UCSD-AML1 (cell line): ENCODE results near the gene GTF2H4.
"Not testable (repeated sequence)": the region's sequence is repeated elsewhere in the genome, so short reads cannot be mapped to it uniquely, and the experiment has no call there.

ENCODE experiments used
- DNase-seq: peaks from one replicate; lab custom pipeline; 2025; ENCODE audit not compliant: unreplicated experiment; lab: John Stamatoyannopoulos, UW

Gene GTF2H4

DNA sequence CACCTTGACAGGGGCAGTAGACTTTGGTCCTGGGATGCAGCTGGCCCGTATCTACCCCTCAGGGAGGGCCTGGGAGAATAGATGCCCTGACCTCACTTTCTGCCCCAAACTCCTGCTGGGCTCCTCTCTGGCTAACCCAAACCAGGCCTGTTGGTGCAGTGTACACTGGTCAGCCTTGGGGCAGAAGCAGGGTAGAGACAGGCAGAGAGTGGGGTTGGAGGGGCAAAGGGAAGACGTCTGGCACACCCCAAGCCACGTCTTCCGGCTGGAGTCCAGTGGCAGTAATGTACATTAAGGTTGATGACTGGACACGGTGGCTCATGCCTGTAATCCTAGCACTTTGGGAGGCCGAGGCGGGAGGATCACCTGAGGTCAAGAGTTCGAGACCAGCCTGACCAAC, 14.3 kb upstream of the GTF2H4 start:
- no peak for DNase-seq

DNA sequence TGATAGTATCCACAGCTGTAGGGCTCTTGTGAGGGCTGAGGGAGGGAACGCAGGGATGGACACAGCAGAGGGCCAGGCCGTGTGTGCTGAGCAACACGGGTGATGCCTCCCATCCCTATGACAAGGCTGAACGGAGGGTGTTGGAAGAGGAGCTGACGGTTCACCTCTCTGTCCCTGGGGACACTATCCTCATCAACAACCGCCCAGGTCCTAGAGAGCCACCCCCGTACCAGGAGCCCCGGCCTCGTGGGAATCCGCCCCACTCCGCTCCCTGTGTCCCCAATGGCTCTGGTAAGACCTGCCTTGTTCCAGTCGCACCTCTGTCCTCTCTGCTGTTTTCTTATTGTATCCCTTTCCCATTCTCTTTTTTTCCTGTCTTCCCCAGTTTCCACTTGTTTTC, 13.6 kb upstream of the GTF2H4 start:
- DNase-seq = no peak

DNA sequence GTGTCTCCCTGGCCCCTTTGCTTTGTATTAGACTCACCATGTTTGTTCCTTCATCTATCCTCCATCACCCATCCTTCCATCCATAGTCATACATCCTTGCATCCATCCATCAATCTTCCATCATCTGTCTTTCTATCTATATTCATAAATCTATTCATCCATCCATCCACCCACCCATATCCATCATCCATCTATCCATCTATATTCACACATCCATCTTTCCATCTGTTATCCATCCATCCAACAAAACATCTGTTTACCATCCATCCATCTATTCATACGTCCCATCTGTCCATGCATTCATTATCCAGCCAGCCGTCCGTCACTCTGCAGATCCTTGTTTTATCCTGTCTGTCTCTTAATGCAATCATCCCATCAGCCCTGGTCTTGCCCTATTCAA, 13.1 kb upstream of the GTF2H4 start:
- no peak for DNase-seq

DNA sequence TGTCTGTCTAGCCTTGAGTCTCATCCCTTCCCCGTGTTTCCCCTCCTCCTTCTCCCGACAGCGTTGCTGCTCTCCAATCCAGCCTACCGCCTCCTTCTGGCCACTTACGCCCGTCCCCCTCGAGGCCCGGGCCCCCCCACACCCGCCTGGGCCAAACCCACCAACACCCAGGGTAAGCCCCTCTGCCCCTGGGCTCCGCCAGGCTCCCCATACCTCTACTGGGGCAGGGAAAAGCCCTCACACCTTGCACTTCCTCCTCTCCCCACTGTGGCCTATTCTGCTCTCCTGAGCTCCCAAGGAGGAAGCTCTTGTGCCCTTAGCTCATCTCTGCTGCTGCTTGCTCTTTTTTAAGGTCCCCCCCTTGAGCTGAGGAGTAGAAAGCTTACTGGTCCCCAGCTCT, 12.7 kb upstream of the GTF2H4 start:
- DNase-seq = no peak

DNA sequence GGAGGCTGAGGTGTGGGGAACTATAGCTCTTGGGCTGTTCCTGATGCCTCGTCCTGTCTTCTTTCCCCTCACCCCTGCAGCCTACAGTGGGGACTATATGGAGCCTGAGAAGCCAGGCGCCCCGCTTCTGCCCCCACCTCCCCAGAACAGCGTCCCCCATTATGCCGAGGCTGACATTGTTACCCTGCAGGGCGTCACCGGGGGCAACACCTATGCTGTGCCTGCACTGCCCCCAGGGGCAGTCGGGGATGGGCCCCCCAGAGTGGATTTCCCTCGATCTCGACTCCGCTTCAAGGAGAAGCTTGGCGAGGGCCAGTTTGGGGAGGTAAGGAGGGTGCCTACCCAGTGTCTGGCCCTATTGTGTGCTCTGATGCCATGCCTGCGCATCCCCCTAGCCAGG, 11.5 kb upstream of the GTF2H4 start:
- DNase-seq = no peak

DNA sequence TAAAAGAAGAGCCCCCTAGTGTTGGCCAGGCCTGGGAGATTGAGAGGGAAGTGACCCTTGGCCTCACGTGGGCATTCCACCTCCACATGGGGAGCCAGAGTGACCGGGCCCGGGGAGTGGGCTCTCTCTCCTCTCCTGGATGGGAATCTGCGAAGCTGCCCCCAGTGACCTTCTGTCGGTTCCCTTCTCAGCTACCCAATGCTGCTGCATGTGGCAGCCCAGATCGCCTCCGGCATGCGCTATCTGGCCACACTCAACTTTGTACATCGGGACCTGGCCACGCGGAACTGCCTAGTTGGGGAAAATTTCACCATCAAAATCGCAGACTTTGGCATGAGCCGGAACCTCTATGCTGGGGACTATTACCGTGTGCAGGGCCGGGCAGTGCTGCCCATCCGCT, 10.1 kb upstream of the GTF2H4 start:
- DNase-seq = no peak

GRCh38 chr6:30898750-30899360, 9.2 kb upstream of the GTF2H4 start:
- DNase-seq = no peak

- no peak for DNase-seq
Measured at GRCh38 chr6:30900863-30901417, 7.1 kb upstream of the GTF2H4 start.

DNA sequence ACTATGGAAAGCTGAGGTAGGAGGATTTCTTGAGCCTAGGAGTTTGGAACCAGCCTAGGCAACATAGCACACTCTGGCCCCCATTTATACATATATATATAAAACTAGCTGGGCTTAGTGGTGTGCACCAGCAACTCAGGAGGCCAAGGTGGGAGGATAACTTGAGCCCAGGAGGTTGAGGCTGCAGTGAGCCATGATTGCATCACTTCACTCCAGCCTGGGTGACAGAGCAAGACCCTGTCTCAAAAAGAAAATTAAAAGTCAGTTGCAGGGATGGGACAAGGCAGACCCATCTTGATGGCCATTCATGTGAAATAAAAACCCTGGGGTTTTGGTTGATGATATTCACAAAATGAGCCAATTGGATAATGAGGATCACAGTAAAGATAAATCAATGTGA, 6.6 kb upstream of the GTF2H4 start:
- no peak for DNase-seq

GRCh38 chr6:30902196-30902595, 5.8 kb upstream of the GTF2H4 start:
- DNase-seq = not testable (repeated sequence)

- no peak for DNase-seq
Measured at GRCh38 chr6:30902709-30903108, 5.3 kb upstream of the GTF2H4 start.

- no peak for DNase-seq
Measured at GRCh38 chr6:30903236-30903635, 4.8 kb upstream of the GTF2H4 start.

- not testable (repeated sequence) for DNase-seq
Measured at GRCh38 chr6:30907290-30907757, 683 bp upstream of the GTF2H4 start.

DNA sequence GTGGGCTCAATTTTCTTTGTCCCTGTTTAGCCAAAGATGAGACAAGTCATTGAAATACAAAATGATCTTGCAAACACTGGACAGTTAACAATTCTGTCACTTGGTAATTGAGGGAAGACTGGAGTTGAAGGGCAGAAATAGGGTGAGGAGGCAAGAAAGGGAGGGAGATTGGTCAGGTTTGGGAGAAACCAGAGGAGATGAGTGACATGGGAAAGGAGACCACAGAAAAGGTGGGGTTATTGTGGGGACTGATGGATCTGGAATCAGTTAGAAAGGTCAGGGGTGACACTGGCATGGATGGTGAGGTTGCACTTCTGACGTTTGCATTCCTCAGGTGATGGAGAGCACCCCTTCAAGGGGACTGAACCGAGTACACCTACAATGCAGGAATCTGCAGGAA, 693 bp downstream of the GTF2H4 start:
- no peak for DNase-seq

- not testable (repeated sequence) for DNase-seq
Measured at GRCh38 chr6:30910473-30910872, 2.5 kb downstream of the GTF2H4 start.

DNA sequence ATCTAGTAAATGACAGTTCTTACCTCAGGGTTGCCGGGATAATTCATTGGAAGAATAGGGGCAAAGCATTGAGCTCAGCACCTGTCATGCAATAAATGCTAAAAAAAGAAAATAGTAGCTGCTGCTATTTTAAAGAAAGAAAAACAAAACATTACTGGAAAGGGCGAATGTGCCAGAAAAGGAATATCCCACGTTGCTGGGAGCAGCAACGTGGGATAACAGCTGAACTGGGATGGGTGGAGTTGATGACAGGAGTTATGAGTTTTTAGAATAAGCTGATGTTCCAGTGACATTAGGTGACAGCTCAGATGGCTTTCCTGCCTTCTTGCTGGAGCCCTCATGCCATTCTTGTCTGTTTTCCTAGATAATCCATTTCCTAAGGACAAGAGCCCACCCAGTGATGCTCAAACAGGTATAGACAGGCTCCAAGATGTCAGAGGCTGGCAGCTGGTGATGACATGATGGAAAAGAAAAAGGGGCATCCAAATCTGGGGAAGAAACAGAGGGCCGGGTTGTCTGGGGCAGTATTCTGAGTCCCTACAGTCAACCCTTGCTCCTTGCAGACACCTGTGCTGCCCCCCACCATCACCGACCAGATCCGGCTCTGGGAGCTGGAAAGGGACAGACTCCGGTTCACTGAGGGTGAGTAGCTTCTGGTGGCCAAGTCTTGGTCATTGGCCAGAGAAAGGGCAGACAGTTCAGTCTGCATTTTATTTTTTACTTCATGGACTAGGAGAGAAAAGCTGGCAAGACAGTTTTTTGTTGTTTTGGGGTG, 4.9 kb downstream of the GTF2H4 start:
- DNase-seq = no peak

DNA sequence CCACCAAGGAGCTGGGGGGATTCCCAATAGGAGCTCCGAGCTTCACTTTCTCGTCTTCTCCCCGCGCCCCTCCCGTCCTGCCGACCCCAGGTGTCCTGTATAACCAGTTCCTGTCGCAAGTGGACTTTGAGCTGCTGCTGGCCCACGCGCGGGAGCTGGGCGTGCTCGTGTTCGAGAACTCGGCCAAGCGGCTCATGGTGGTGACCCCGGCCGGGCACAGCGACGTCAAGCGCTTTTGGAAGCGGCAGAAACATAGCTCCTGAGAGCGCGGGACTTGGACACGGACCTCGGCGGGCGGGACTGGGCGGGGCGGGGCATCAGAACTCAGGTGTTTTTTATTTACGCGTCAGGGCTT, 5.7 kb downstream of the GTF2H4 start:
- DNase-seq = no peak

DNA sequence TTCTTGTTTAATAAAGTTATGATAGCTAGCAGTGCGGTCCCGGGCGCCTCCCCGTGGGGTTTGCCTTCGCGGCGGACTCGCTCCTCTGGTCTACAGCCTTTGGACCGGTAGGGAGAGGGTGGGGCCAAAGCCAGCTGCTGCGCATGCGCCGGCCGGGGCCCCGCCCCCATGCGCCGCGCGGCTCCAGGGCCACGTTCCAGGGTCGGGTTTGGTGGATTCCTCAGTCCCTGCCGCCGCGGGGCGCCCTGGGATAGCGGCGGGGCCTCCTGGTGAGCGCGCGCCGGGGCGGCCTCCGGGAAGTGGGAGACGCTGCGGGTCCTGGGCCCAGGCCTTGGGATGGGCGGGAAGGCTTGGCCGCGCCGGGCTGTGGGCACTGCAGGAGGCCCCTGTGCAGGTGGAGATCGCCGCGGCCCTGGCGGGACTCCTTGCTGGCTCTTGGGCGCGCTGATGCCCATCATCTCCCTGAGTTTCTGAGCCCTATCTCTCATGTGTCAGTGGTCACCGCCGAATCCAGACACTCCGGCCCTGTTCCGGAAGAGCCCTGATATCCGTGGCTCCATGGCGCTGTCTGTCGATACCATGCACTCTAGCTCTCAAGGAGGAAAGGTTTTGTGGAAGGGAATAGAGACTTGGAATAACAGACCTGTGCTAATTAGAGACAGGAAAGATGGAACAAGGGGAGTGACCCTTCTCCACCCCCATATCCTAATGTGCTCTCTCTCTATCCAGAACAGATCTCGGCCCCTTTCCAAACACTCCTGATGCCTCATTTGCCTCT, 6.3 kb downstream of the GTF2H4 start, which contains the start of gene VARS2:
Gene VARS2, plus strand, starts transcription at position 163 of the 778 bp plus-strand sequence. Its CDS starts 599 bp downstream, at position 762.
- DNase-seq = peak; percentile 93

DNA sequence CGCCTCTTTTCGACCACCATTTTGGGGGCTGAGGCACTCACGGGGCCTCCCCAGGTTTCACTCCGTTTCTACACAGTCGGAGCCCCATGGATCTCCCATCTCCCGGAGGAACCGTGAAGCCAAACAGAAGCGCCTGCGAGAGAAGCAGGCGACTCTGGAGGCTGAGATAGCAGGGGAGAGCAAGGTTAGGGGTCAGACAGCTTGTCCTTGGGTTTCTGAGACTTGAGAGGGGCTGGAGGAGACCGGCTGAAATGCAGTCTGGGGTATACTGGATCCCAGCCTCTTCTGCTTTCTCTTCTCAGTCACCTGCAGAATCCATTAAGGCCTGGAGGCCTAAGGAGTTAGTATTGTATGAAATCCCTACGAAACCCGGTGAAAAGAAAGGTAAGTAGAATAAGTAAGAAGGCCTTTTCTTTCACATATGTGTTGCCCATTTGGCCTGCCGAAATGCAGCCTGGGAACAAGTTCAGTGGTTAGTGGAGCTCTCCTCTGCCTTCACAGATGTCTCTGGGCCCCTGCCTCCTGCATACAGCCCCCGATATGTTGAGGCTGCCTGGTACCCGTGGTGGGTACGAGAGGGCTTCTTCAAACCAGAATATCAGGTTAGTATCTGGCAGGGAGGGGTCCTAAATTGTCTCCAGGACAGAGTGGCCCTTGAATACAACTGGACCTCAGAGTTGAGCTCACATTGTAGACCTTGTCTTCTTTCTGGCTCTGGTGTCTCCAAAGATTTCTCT, 7.0 kb downstream of the GTF2H4 start:
- peak; percentile 35 for DNase-seq

DNA sequence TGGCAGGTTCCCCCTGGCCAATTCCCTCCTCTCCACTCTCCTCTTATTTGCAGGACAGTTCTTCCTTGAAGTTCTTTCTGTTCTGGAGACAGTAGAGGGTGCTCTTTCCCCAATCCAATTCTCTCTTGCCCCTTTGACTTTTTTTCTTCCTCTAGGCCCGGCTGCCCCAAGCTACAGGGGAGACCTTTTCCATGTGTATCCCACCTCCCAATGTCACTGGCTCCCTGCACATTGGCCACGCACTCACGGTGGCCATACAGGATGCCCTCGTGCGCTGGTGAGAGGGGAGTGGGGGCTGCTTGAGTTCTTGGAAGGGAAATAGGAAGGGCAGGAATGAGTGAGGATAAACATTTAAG, 7.6 kb downstream of the GTF2H4 start:
- peak; percentile 35 for DNase-seq

GRCh38 chr6:30917041-30917440, 9.0 kb downstream of the GTF2H4 start:
- no peak for DNase-seq
